ENCODE results near the gene CUL2. TPM values are rescaled to one million over a fixed set of nuclear protein-coding genes. Genes with fewer than 3 reads are reported as not detected.

CUL2 gene
- total and polyA plus RNA-seq, 2 experiments from 2014 or later = 25.8 to 34.4 TPM

- Histone ChIP-seq H3K79me2 (no peaks in the 10 kb centered on the region), H3K27ac (no peak overlapping the region), H3K4me1 (ENCODE audit: insufficient read depth) (no peaks in the 10 kb centered on the region), H3K4me3 (no peak overlapping the region), H4K20me1 (ENCODE audit: insufficient read depth, poor library complexity, severe bottlenecking) (no peaks in the 10 kb centered on the region), H3K27me3 (no peaks in the 10 kb centered on the region), H3K9me3 (ENCODE audit: low read depth) (no peaks in the 10 kb centered on the region), H3K4me2 (no peak overlapping the region), H3K36me3 (replicated peaks; ENCODE audit: insufficient read depth, low read depth) (no peaks in the 10 kb centered on the region), H2AFZ (no peak overlapping the region), H3K9me2 (replicated peaks; ENCODE audit: insufficient read depth) (no peaks in the 10 kb centered on the region)
- no peak for DNase-seq (ENCODE audit: low spot score)
- WGBS (ENCODE audit: low lambda C conversion rate, missing lambda C conversion rate) = 63% methylated on average over 7 of the region's 9 CpGs
- TF ChIP-seq CTCF (IDR thresholded peaks at IDR 0.05; ENCODE audit: poor library complexity) (no peak), EZH2 (IDR thresholded peaks at IDR 0.05; ENCODE audit: borderline replicate concordance) (no peak), EZH2phosphoT487 (IDR thresholded peaks at IDR 0.05; ENCODE audit: low read depth, severe bottlenecking, unreplicated experiment) (no peak)
These were observed 130.8 kb downstream of the CUL2 start for GRCh38 chr10:34959321-34959720.

Small RNA genes lying within 50 kb of the gene (microRNA-seq; reads per million reads assigned to microRNA genes)
- 6.7 reads per million, percentile 16 among the genes with 10 or more reads in this experiment for gene MIR3611

Small RNA genes lying within 50 kb of the gene (small RNA-seq; reads per million reads assigned to genes)
- not detected for gene MIR3611
- gene RNU7-77P = not detected

Other genes starting within 250 kb of the CUL2 start
- 53.2 and 58.0 TPM in 2 replicates for gene CREM, start 36.5 kb upstream of the CUL2 start, total RNA-seq
- gene CREM, start 36.5 kb upstream of the CUL2 start, polyA plus RNA-seq = 38.3 and 41.9 TPM in 2 replicates
- gene CCNY, start 246.2 kb upstream of the CUL2 start, total RNA-seq = 51.1 and 51.5 TPM in 2 replicates
- 51.3 and 55.8 TPM in 2 replicates for gene CCNY, start 246.2 kb upstream of the CUL2 start, polyA plus RNA-seq

Measured in hepatocyte (in vitro differentiated cells).